ENCODE measurements around the gene DCLRE1B.
A peak's percentile ranks its signal among the peaks of the same experiment; 100 is the strongest.

The DCLRE1B gene

DNA sequence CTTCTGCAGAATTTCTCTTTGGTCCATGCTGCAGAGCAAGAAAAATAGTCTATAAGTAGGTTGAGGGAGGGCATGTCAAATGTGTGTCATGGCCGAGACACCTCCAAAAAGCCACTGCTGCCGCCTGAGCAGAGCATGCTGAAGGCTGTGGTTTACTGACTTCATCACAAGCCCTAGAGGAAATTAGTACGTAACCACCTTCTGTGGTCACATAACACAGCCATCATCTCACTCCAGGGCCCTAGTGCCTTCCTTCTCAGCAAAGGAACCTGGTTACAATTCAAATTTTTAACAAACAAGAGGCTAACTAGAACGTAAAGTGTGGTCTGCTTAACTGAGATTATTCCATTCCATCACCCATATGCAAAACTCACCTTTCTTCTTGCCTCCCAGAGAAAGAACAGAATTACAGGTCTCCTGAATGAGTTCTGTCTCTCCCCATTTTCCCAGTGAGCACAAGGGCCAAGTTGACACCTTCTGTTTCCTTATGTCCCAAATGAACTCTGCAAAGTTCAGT is 33.5 kb upstream of the DCLRE1B start, which contains the start of gene PTPN22:
Gene PTPN22 (minus strand): TSS at position 116 of the 517 bp plus-strand sequence.
- peaks cover 16% of the 10 kb centered on the region for H3K36me3 Mint-ChIP-seq (ENCODE audit: insufficient read depth)
- DNase-seq (ENCODE audit: low spot score in 2 of 2), result peak; percentile 55 to 85
- H3K9me3 Mint-ChIP-seq, result no peaks in the 10 kb centered on the region

DNA sequence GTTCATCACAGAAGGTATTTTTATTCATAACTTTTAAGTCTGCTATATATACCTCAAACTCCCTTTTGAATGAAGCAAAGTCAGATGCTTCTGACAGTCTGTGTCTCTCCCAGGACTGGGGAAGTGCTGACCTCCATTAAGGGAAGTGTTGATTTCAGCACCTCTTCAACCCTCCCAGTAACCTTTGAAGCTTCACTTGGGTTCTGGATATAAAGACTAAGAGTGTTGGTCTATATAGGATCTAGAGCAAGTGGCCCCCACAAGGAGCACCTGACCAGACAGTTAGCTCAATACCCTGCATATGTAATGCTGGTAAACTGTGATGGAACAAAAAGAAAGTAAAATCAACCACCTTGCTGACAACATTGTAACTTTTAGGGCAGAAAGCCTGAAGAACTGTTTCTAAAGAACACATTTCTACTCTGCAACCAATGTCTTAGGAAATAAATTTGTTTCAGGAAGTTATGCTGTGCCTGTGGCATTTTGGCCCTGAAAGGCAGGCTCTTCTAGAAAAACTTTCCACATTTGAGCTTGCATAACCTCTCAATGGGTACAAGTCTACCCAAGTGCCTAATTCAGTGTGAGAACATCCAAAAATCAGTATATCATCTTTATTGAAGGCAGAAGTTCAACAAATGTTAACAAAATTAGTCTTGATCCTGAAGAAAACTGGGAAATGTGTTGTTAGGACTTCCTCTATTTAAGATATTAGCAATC is 32.7 kb upstream of the DCLRE1B start:
- ATAC-seq (replicated peaks; ENCODE audit: extremely low read depth, poor library complexity, severe bottlenecking) (peak; percentile 6), DNase-seq (ENCODE audit: low spot score in 2 of 2) (no peak)
- Mint-ChIP-seq H3K27me3 (no peaks in the 10 kb centered on the region), H3K27ac (ENCODE audit: low read depth) (peak overlapping the region; percentile 90), H3K9me3 (no peaks in the 10 kb centered on the region), H3K36me3 (ENCODE audit: insufficient read depth) (peaks cover 16% of the 10 kb centered on the region), H3K4me1 (peaks cover 76% of the 10 kb centered on the region), H3K4me3 (peak overlapping the region; percentile 86)

More for the DNA sequence above, 33.5 kb upstream of the DCLRE1B start, which contains the start of gene PTPN22:
- ATAC-seq (replicated peaks; ENCODE audit: extremely low read depth, poor library complexity, severe bottlenecking), result peak; percentile 97
- Mint-ChIP-seq H3K4me1 (peaks cover 77% of the 10 kb centered on the region), H3K4me3 (peak within 1 kb of the TSS; percentile 86), H3K27me3 (no peaks in the 10 kb centered on the region), H3K27ac (ENCODE audit: low read depth) (peak within 1 kb of the TSS; percentile 90)

DNA sequence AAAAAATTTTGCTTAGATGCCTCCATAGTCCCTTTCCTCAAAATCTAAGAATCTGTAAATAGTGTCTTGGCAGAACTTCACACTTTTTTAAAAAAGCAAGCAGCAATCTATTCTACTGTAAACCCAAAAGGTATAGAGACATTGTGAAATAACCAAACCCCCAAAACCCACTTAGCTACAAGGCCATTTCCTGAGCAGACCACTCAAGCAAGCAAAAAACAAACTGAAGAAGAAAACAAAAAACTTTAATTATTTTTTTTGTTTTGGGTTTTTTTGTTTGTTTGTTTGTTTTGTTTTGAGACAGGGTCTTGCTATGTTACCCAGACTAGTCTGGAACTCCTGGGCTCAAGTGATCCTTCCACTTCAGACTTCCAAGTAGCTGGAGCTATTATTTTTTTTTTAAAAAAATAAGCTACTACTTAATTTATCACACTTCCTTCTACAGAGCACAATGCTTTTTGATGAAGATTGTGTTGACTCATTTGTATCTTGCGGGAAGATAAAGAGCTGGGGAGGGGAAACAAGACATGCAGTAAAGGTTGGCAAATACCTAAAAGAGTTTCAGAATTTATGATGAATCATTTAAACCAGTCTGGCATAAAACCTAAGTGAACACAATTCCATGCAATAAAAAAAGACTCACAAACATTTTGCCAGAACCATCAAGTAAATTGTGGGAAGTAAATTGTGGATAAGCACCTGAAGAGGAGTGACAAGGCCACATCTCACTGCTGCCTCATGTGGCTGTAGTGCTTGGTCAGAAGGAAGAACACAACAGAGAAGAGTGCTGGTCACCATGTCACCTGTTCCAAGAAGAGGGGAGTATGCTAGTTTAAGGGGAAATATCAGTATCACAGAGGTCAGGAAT is 30.9 kb upstream of the DCLRE1B start:
- H3K36me3 Mint-ChIP-seq (ENCODE audit: insufficient read depth), result peaks cover 16% of the 10 kb centered on the region
- H3K27ac Mint-ChIP-seq (ENCODE audit: low read depth), result peak overlapping the region; percentile 87
- ATAC-seq (replicated peaks; ENCODE audit: extremely low read depth, poor library complexity, severe bottlenecking) (peak; percentile 8), DNase-seq (ENCODE audit: low spot score in 2 of 2) (no peak)
- H3K4me3 Mint-ChIP-seq, result peak overlapping the region; percentile 51
- no peaks in the 10 kb centered on the region for H3K27me3 Mint-ChIP-seq
- no peaks in the 10 kb centered on the region for H3K9me3 Mint-ChIP-seq
- H3K4me1 Mint-ChIP-seq, result peaks cover 73% of the 10 kb centered on the region

DNA sequence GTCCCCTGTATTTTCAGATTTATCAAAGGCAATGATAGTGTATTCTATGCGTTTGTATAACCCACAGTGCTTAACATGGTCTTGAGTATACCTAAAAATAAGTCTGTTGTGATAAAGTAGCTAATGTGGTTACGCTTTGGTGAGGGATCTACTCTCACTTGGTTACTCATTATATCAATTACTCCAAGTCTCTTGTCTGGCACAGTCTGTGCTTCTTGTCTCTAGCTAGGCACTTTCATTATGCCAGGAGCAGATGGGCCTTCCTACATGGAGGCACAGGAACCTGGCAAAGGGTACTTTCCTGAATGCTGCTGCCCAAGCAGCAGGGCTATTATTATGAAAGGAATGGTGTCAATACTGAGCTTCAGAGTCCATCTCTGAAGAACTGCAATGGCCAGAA is 29.4 kb upstream of the DCLRE1B start:
- no peaks in the 10 kb centered on the region for H3K9me3 Mint-ChIP-seq
- H3K27me3 Mint-ChIP-seq, result no peaks in the 10 kb centered on the region
- peaks cover 73% of the 10 kb centered on the region for H3K4me1 Mint-ChIP-seq
- H3K27ac Mint-ChIP-seq (ENCODE audit: low read depth), result peak overlapping the region; percentile 87
- H3K4me3 Mint-ChIP-seq, result peak overlapping the region; percentile 36
- DNase-seq (ENCODE audit: low spot score in 2 of 2) (no peak), ATAC-seq (replicated peaks; ENCODE audit: extremely low read depth, poor library complexity, severe bottlenecking) (no peak)
- H3K36me3 Mint-ChIP-seq (ENCODE audit: insufficient read depth), result peaks cover 11% of the 10 kb centered on the region

DNA sequence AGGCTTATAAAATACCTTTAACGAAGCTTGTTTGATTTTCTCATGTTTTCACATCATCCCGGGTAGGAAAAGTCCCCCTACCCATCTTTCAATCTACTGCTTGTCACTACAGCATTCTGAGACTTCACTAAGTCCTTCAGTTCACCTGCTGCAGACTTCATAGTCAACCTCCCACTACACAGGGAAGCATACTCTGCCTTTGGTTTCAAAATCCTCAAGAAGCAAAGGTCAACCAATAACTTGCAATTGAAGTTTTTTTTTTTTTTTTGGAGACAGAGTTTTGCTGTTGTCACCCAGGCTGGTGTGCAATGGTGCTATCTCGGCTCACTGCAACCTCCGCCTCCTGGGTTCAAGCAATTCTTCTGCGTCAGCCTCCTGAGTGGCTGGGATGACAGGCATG is 28.9 kb upstream of the DCLRE1B start:
- Mint-ChIP-seq H3K4me3 (no peak overlapping the region), H3K4me1 (peaks cover 77% of the 10 kb centered on the region), H3K27ac (ENCODE audit: low read depth) (peak overlapping the region; percentile 87), H3K27me3 (no peaks in the 10 kb centered on the region), H3K36me3 (ENCODE audit: insufficient read depth) (peaks cover 11% of the 10 kb centered on the region), H3K9me3 (no peaks in the 10 kb centered on the region)
- DNase-seq (ENCODE audit: low spot score in 2 of 2) (no peak), ATAC-seq (replicated peaks; ENCODE audit: extremely low read depth, poor library complexity, severe bottlenecking) (no peak)

DNA sequence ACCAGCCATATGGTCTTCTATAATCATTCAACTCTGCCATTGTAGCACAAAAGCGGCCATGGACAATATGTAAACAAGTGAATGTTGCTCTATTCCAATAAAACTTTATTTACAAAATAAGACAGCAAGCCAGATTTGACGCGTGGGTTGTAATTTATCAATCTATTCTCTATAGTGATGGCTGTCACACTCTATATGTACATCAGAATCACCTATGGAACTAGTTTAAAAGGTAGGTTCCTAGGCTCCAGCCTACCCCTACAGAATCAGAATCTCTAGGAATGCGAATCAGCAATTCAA is 25.4 kb upstream of the DCLRE1B start:
- Mint-ChIP-seq H3K27ac (ENCODE audit: low read depth) (peak overlapping the region; percentile 89), H3K4me3 (no peak overlapping the region), H3K4me1 (peaks cover 57% of the 10 kb centered on the region), H3K9me3 (no peaks in the 10 kb centered on the region), H3K27me3 (no peaks in the 10 kb centered on the region), H3K36me3 (ENCODE audit: insufficient read depth) (peaks cover 7% of the 10 kb centered on the region)
- DNase-seq (ENCODE audit: low spot score in 2 of 2) (no peak), ATAC-seq (replicated peaks; ENCODE audit: extremely low read depth, poor library complexity, severe bottlenecking) (no peak)

DNA sequence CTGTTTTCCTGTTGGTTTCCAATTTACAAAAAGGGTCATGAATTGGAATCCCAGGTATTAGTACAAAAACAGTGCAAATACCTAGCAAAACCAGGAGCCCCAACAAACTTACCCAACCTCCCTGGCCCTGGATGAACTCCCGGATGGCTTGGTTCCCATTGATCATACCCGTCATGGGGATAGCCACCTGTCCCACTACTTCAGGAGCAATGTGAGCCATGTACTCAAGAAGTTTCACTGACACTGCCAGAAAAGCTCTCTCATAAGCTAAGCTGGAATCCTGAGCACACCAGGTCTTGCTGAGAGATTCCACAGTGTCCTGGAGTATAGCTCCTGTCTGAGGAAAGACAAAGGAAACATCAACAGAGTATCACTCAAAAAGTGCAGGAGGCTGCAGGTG is 23.5 kb upstream of the DCLRE1B start:
- ATAC-seq (replicated peaks; ENCODE audit: extremely low read depth, poor library complexity, severe bottlenecking) (no peak), DNase-seq (ENCODE audit: low spot score in 2 of 2) (no peak)
- H3K4me3 Mint-ChIP-seq, result no peak overlapping the region
- no peak overlapping the region for H3K27ac Mint-ChIP-seq (ENCODE audit: low read depth)
- peaks cover 43% of the 10 kb centered on the region for H3K4me1 Mint-ChIP-seq
- no peaks in the 10 kb centered on the region for H3K9me3 Mint-ChIP-seq
- H3K27me3 Mint-ChIP-seq, result no peaks in the 10 kb centered on the region
- no peaks in the 10 kb centered on the region for H3K36me3 Mint-ChIP-seq (ENCODE audit: insufficient read depth)

DNA sequence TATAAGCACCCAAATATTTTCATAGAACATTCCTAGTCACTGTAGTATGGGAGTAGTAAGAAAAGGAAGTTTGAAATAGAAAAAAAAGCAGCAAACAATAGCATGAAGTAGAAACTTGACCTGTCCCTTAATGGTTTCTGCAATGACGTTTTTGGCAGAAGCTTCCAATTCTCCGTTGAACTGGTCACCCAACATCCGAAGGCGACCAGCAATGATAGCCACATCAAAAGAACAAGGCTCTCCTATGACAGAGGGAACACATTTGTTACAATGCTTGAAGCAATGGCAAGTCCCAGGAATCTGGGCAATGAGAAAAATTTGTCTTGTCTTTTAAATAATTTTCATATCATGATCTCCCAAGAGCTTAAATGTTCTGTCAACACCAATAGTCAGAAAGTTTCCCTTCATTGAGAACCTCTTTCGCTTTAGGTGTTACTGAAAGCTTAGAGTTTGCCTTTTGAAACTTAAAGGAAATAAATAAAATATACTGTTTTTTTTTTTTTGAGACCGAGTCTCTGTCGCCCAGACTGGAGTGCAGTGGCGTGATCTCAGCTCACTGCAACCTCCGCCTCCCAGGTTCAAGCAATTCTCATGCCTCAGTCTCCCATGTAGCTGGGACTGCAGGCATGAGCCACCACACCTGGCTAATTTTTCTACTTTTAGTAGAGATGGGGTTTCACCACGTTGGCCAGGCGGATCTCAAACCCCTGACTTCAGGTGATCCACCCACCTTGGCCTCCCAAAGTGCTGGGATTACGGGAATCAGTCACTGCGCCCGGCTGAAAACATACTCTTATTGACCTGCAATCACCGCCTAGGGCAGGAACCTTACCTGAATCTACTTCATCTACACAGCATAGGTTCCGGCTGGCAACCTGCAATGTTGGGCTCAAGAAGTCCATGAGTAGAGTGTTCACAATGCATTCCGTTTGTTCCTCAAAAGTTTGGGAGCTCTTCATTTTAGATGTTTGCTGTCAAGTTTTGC is 18.4 kb upstream of the DCLRE1B start:
- Mint-ChIP-seq H3K4me1 (peaks cover 7% of the 10 kb centered on the region), H3K27ac (ENCODE audit: low read depth) (no peak overlapping the region), H3K36me3 (ENCODE audit: insufficient read depth) (no peaks in the 10 kb centered on the region), H3K4me3 (no peak overlapping the region), H3K9me3 (no peaks in the 10 kb centered on the region), H3K27me3 (no peaks in the 10 kb centered on the region)
- DNase-seq (ENCODE audit: low spot score in 2 of 2), result no peak
- ATAC-seq (replicated peaks; ENCODE audit: extremely low read depth, poor library complexity, severe bottlenecking), result no peak

DNA sequence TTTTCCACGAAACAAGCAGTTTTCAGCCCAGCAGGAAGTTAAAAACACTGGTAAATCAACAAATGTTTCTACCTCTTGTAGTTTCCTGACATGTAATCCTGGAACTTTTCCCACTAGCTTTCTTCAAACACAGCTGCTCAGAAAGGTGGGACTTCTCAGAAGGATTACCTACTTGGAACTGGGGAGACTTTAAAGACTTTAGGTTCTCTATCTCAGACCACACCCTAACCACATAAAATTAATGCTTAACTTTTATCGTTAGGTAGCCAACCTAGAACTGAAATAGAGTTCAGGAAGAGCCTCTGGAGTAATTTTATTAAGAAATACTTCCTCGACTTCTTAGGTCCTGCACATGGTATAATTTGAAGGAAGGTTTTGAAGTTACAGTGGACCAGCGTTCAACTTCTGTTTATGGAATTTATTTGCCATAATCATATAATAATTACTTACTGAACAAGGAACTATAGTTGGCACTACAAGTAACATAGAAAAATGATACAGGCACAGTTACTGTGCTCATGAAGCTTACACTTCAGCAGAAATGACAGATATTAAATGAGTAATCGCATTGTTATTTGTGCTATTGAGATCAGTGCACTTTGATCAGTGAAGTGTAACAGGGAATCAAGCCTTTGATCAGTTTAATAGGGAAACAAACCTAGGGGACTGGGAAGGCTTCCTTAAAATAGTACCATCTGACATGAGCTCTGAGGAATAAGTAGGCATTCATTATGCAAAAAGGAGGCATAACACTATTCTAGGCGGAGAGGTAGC is 17.5 kb upstream of the DCLRE1B start, which contains the start of gene BCL2L15:
Gene BCL2L15 (minus strand): TSS at position 180 of the 774 bp plus-strand sequence. CDS start 206 bp downstream, outside the sequence.
- Mint-ChIP-seq H3K27ac (ENCODE audit: low read depth) (no peak within 1 kb of the TSS), H3K4me1 (peaks cover 5% of the 10 kb centered on the region), H3K27me3 (no peaks in the 10 kb centered on the region), H3K4me3 (no peak within 1 kb of the TSS), H3K36me3 (ENCODE audit: insufficient read depth) (no peaks in the 10 kb centered on the region), H3K9me3 (no peaks in the 10 kb centered on the region)
- DNase-seq (ENCODE audit: low spot score in 2 of 2) (no peak), ATAC-seq (replicated peaks; ENCODE audit: extremely low read depth, poor library complexity, severe bottlenecking) (no peak)

DNA sequence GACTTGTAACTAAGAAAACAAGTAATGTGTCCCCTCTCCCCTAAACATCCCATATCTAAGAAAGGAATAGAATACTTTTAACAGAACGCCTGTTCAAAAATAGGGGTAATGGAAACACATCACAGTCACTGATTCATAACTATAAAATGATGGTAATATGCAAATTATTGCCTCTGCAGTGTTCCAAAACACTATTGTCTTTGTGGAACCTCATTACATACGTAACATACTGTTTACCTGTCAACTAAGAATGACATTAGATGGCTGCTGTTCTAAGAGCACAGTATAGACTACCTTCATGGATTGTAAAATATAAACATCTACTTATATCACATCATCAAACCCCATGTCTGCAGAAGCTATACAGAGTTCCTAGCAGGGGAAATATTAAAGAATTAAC is 14.3 kb upstream of the DCLRE1B start:
- no peak for ATAC-seq (replicated peaks; ENCODE audit: extremely low read depth, poor library complexity, severe bottlenecking)
- peak overlapping the region; percentile 49 for H3K27ac Mint-ChIP-seq (ENCODE audit: low read depth)
- no peaks in the 10 kb centered on the region for H3K27me3 Mint-ChIP-seq
- H3K36me3 Mint-ChIP-seq (ENCODE audit: insufficient read depth), result peaks cover 9% of the 10 kb centered on the region
- peaks cover 11% of the 10 kb centered on the region for H3K4me1 Mint-ChIP-seq
- no peak overlapping the region for H3K4me3 Mint-ChIP-seq
- H3K9me3 Mint-ChIP-seq, result no peaks in the 10 kb centered on the region
- DNase-seq (ENCODE audit: low spot score in 2 of 2), result no peak

DNA sequence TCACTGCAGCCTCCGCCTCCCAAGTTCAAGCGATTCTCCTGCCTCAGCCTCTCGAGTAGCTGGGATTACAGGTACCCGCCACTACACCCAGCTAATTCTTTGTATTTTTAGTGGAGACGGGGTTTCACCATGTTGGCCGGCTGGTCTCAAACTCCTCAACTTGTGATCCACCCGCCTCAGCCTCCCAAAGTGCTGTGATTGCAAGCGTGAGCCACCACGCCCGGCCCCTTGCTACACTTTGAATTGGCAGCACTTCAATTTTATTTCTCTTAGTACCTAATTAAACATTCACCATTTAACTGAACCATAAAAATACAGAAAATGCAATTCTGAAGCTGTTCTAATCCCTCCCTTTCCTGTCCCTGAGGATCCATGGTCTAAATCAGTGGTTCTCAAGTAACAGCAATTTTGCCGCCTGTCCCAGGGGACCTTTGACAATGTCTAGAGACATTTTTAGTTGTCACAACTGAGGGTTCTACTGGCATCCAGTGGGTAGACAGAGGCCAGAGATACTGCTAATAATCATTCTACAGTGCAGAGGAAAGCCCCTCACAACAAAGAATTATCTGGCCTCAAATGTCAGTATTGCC is 13.4 kb upstream of the DCLRE1B start:
- H3K27me3 Mint-ChIP-seq, result no peaks in the 10 kb centered on the region
- H3K27ac Mint-ChIP-seq (ENCODE audit: low read depth), result no peak overlapping the region

More for the DNA sequence above, 13.4 kb upstream of the DCLRE1B start:
- H3K4me1 Mint-ChIP-seq, result peaks cover 11% of the 10 kb centered on the region
- no peak for ATAC-seq (replicated peaks; ENCODE audit: extremely low read depth, poor library complexity, severe bottlenecking)
- H3K4me3 Mint-ChIP-seq, result no peak overlapping the region
- no peak for DNase-seq (ENCODE audit: low spot score in 2 of 2)
- no peaks in the 10 kb centered on the region for H3K9me3 Mint-ChIP-seq
- H3K36me3 Mint-ChIP-seq (ENCODE audit: insufficient read depth), result peaks cover 17% of the 10 kb centered on the region

Measured in central memory CD8-positive, alpha-beta T cell (primary cell).